Fibroblast of peridontal ligament (primary cell): ENCODE data around the gene TBX5.
"Not testable (repeated sequence)": the region's sequence is repeated elsewhere in the genome, so short reads cannot be mapped to it uniquely, and the experiment has no call there.

Source experiments
- DNase-seq: peaks from one replicate; pipeline ENCODE4 v3.0.0-alpha.2; 2010; ENCODE audit errors: extremely low read depth

The TBX5 gene

DNA sequence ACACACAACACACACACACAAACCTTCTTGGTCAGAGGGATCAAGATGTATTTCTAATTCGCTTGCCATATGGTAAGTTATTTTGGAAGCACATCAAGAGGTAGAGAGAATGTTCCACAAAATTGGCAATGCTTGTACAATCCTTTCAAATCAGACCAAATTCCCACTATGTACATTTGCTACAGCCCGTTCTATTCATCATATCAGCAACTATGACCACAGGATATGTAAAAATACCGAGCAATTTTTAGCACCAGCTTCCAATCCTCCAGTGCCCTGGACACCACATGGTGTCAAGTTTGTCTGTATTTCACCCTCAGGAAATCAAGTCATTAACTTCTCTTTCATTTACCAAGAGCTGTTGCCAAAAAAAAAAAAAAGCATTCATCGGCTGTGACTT is 21.2 kb downstream of the TBX5 start:
- no peak for DNase-seq

DNA sequence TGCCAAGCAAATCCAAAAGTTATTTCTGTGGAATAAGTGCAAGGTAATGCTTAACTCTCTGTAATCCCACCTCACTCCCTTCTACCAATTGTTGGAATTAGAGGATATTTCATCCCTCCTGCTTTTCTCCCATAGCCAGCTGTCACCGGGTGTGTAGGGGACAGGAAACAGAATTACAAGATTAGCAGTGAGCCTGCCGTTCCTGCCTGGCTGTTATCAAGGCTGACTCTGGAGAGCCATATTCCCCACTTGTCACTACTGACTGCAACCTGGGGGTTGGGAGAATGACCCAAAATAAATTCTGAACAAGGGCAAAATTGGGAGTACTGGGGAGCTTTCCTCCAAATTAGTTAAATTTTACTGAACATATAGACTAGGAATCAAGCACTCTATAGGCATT is 24.8 kb downstream of the TBX5 start:
- DNase-seq, result no peak

DNA sequence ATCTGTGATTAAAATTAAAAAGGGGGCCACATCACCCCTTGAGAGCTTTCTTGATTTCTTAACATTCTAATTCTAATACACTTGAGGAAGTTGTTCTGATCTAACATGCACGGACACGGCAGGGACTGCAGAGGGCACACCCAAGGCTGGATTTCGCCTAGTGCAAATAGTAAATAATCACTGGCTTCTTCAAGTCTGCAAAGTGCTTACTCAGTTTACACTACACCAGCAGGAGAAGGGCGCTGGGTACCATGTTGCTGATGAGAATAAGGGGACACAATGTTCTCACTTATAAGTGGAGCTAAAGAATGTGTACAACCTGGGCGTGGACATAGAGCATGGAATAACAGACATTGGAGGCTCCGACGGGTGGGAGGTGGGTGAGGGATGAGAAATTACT is 34.2 kb downstream of the TBX5 start:
- no peak for DNase-seq

DNA sequence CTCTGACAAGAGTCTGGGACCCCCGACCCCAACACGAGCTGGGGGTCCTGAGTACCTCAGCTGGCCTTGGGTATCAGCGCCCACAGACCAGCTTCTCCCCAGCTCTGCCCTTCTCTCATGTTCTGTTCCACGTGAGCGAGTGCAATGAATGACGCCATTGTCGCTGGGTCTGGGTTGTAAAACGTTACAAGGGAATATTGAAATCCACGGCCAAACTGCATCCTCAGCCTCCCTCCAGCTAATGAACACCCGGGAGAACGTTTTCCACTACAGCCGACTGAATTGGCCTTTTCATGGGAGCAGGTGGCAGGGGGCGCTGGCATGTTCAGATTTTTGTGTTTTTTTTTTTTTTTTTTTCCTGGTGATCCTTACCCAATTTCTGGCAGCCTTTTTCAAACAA is 34.7 kb downstream of the TBX5 start:
- no peak for DNase-seq

DNA sequence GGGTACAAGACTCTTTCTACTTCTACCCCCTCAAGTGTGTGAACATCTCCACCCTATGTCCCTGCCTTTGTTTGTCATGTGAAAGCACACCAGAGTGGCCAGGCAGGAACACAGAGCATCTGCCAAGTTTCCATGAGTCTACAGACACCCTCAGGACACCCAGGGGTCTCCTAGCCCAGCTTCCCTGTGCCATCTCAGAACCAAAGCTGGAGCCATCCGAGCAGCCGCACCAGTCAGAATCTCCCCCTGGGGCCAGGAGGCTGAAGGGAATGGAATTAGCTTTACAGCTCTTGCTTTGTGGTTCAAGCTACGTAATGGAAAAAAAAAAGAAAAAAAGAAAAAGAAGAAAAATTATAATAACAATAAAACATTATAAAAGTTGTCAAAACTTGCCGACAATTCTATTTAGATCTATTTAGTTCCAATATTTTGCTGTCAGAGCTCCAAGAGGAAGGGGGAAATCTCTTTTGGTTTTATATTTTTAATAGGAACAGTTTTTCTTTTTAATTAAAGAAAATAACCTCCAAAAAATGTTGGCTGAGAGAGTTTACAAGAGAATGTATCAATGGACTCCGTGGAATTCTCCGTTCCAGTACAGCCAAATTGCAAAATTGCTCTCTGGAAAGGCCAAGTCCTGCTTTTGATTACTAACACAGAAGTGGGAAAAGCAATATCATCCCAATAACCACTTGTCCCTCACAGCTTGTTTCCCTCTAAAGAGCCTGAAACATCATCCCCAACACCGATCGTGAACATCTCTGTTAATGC is 37.1 kb downstream of the TBX5 start:
- DNase-seq, result no peak

DNA sequence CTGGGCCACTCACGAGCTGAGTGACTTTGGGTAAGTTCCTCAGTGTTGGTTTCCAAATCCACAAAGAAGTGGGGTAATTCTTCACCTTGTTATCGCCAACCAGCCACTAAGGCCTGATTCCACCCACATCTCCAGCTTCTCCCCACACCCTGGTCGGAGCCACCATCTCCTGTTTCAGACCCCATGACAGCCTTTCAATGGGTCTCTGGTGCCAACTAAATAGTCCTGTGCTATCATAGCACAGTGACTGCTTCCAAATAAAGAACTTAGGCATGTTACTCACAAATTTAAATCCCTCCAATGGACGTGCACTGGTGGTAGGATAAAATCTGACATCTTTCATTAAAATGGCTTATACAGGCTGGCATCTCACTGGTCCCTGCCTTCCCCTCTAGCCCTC is 44.0 kb downstream of the TBX5 start:
- no peak for DNase-seq

DNA sequence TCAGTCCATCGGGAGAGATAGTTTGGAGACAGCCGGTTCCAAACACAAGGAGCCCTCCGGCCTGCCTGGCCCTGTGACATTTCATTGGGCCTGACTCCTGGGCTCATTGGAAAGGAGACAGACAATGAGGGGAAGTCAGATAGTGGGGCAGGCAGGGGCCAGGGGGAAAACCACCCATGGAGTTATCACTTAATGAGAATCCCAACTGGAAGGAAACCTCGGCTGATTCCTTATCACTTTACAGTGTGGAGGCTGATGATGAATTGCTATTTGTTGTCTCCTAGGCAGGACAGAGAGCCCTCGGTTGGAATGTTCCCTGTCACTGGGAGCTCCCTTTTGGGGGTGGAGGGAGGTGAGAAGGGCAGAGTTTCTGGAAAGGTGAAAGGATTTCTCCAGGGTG is 44.4 kb downstream of the TBX5 start:
- no peak for DNase-seq

DNA sequence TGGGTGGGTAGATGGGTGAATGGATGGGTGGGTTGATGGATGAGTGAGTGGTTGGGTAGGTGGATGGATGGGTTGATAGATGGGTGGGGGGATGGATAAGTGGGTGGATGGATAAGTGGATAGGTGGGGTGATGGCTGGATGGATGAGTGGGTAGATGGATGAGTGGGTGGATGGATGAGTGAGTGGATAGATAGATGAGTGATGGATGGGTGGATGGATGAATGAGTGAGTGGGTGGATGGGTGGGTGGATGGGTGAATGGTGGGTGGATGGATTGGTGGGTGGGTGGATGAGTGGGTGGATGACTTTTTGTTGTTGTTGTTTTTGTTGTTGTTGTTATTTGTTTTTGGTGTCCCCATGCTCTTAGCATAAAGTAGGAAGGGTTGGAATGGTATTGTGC is 45.5 kb downstream of the TBX5 start:
- no peak for DNase-seq

DNA sequence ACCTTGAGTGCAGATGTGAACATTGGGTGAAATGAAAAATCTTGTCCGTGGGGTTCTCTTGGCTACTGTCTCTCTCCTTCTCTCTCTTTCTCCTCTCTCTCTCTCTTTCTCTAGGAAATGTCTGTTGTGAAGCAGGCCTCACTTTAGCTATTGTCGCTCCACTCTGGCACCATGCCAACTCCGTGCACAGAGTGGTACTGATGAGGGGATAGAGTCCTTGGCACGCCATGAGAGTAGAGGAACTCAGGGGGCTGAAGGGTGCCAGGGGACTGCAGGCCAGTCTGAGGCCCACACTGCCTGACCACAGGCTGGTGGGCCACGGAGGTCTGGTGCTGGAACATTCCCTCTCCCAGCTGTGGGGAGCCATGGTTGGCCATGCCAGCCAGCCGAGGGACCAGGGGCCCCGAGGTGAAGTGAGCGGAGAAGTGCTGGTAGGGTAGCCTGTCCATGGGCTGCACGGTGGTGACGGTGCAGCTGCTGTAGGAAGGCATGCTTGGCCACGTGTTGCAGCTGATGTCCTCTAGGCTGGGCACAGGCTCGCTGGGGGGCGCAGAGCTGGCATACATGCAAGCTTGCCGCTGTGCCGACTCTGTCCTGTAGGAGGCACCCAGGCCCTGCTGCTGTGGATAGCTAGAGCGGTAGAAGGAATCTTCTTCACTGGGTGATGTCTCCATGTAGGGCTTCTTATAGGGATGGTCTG is 50.4 kb downstream of the TBX5 start:
- DNase-seq, result no peak

DNA sequence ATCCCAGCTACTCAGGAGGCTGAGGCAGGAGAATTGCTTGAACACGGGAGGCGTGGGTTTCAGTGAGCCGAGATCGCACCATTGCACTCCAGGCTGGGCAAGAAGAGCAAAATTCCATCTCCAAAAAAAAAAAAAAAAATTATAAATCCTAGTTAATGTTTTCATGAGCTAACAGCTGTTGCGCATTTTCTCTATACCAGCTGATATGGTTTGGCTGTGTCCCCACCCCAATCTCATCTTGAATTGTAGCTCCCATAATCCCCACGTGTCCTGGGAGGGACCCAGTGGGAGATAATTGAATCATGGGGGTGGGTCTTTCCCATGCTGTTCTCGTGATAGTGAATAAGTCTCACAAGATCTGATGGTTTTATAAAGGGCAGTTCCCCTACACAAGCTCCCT is 56.7 kb downstream of the TBX5 start:
- not testable (repeated sequence) for DNase-seq

DNA sequence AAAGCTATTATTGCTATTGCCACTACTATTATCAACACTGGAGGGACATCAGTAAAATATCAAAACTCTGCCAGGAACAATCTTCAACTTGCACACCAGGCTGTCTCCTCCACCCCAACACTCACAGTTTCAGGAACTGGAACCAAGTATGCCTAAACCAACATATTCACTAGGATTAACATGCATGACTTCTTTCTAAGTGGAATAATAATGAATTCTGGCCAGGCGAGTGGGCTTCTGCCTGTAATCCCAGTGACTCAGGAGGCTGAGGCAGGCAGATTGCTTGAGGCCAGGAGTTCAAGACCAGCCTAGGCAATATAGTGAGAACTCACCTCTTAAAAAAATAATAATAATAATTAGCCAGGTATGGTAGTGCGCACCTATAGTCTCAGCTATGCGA is 58.1 kb downstream of the TBX5 start:
- no peak for DNase-seq

DNA sequence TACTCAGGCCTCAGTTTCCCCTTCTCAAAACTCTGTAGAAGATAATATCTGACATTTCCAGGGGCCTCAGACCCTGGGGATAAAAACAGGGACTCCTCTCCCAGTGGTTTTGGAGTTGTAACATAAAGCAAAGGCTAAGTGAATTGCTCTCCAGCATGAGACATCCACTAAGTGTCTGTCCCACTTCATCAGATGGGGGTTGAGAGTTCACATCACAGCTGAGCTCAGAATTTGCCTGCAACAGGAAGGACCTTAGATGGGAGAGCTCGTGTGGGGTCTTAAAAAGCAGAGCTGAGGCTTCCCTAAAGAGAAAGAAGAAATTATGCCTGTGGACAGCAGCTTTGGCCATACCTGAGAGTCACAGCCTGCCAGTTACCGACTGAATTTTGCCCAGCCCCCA is 61.1 kb downstream of the TBX5 start:
- DNase-seq, result no peak

DNA sequence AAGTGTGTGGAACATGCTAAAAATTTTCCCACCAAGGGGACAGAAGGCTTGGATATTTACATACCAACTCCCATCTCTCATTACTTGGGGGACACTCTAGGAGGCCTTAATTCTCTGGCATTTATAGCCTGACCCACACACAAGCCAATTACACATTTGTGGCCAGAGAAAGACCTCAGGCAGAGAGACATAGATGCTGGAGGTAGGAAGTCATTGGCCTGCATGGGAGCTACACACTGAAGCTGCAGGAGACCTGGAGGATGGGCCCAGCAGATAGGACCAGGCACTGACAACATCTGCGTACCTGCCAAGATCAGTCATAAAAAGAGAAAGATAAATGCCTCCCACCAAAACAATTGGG is 61.7 kb downstream of the TBX5 start:
- no peak for DNase-seq

DNA sequence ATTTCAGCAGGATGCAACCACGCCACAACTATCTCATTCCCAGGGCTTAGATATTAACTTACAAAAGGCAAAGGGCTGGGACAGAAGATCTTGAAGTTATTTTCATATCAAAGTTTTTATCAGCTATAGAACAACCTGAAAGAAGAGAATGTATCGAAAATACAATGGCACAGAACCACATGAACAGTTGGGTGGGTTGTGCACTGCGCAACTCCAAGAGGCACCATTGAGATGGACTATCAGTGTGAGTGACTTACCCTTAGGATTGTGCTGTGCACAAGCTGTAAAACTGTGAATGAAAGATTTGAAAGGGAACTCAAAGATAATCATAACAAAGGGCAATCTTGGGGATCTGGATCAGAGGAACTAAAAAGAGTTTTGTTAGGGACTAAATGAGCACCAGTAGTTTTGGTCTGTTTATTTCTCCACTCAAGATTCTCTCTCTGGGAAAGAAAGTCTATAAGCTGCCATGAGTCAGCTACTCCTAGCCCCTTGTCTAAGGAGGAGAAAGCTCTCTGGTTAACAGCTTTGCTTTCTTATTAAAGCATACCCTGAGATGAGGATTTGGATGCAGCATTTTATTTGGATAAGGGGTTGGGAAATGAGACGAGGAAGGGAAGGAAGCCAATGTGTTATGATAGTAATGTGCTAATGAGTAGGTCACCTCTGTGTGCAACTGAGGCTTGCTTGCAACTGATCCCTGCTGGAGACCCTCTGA is 62.2 kb downstream of the TBX5 start:
- DNase-seq, result no peak

DNA sequence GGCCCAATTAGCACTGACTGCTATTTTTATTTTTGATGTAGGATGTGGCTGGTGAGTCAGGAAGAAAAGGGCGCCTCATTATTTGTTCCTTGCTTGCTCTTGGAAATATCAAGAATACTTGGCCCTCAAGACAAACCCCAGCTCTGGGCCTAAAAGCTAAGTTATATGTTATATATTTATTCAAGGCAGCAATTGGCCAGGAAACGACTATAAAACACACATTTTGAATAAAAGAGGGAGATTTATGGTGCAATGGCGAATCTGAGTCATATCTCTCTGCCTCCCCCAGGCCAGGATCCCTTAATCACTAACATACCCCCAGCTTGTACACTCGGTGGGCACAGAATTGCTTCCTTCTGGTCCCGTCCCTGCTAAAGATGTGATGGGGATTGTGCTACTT is 63.3 kb downstream of the TBX5 start:
- DNase-seq, result no peak

DNA sequence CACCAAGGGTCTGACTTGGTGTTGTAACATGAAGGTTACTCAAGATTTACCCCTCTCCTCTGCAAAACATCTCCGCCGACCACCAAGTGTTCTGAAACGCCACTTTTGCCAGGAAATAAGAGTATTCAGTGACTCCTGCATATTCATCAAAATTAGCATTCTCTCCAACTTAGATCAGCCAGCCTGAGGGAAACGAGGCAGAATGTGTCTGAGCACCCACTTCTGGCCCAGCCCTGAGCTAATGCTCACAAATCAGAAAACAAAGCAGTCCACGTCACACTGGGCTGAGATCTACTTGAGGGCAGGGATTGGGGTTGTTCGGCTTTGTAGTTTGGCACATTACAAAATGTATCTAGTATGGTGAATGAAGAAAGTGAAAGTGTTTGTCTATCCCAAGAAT is 64.3 kb downstream of the TBX5 start:
- no peak for DNase-seq

DNA sequence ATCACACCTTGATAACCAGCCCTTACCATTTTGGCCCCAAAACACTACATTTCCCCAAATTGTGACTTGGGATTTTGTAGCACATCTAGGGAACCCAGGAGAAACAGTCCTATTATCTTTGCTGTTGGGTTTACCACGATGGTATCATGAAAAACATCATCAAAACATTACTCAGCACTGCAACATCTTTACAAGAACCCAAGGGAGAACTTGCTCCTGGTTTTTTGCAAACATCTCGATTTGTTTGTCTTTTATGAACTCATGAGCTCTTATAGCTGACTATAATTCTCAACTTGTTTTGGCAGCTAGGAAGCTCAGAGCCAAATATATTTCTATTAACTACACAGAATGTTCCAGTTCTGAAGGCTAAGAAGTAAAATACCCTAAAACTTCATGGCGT is 65.7 kb downstream of the TBX5 start:
- DNase-seq, result no peak

DNA sequence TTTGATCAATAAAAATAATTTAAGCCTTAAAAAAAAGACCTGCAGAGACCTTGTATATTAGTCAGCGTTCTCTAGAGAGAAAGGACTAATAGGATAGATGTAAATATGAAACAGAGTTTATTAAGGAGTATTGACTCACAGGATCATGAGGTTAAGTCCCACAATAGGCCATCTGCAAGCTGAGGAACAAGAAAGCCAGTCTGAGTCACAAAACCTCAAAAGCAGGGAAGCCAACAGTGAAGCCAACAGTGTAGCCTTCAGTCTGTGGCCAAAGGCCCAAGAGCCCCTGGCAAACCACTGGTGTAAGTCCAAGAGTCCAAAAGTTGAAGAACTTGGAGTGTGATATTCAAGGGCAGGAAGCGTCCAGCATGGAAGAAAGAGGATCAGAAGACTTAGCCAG is 66.3 kb downstream of the TBX5 start:
- no peak for DNase-seq

DNA sequence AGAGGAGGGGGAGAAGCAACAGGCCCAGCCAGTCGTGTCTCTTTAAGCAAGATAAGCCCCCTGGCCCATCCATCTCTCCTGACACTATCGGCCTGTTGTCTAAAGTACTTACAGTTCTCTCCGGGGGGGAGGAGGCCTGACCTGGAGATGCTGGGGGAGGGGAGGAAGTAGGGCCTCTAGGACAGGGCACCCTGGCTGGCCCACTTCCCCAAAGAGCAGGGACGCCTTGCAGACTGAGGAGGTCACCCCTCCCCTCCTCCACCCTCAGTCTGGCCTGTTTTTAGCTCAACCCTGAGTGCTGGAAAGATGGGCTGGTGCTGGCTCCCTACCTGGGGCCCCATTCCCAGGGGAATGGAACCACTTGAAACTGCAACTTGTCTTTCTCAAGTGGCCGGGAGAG is 70.3 kb downstream of the TBX5 start:
- no peak for DNase-seq

DNA sequence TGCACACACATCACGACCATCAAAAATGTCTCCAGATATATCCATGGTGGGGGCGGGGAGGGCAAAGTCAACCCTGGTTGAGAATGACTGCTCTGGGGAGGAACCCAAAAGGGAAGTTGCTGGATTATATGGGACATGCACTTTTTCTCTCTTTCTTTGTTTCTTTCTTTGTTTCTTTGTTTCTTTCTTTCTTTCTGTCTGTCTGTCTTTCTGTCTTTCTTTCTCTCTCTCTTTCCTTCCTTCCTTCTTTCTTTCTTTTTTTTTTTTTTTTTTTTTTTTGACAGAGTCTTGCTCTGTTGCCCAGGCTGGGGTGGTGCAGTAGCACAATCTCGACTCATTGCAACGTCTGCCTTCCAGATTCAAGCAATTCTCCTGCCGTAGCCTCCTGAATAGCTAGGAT is 71.5 kb downstream of the TBX5 start:
- no peak for DNase-seq

DNA sequence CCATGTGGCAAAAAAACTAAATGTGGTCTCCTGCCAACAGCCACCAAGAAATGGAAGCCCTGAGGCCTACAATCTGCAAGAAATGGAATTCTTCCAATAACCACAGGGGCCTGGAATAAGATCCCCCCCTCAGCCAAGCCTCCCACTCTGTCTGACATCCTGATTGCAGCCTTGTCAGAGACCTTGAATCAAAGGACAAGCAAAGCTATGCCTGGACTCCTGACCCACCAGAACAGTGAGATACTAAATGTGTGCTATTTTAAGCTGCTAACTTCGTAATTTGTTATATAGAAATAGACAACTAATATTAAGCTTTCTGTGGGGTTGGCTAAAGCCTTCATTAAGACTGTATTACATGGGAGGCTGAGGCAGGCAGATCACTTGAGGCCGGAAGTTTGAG is 77.7 kb downstream of the TBX5 start:
- DNase-seq, result no peak

DNA sequence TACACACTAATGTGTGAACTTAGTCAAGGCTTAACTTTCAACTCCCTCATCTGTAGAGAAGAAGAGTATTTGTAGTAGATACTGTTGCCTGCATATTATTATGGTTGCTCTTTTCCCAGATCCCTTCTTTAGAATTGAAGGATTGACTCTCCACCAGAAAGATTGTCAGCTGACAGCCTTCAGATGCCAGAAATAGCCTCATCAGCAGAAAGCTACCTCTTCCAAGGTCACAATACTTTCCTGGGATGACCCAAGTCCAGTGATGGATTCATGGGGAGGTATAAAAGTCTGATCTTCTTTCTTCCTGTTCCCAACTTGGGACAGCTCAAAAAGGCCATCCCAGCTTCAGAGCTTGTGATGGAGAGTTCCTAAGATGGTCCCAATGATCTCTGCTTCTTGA is 78.2 kb downstream of the TBX5 start:
- DNase-seq, result no peak

DNA sequence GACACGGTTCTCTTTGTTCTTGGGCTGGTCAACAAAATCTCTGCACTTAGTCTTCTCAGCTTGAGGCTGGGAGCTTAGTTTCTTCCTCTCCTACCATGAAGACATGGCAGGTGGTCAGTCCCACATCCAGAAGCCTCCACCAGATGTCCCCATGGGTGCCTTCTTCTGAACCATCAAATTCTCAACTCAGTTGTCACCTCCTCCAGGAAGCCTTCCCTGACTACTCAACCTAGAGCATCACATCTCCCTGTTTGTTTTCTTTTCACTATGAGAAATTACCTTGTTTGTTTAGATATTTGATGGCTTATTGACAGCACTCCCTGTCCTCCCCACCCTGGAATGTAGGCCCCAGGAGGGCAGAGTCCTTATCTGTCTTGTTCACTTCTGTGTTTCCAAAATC is 84.4 kb downstream of the TBX5 start:
- no peak for DNase-seq
